Astrocyte (in vitro differentiated cells and primary cell): Measurements from ENCODE around the gene ANK3. TPM values are rescaled to one million over a fixed set of nuclear protein-coding genes. Genes with fewer than 3 reads are reported as not detected.

Experiments
- DNase-seq: peaks from one replicate; pipeline ENCODE4 v3.0.0-alpha.2; 2010; ENCODE audit warnings: low read depth
- FAIRE-seq: peaks from 2 replicates; lab custom pipeline; 2011; peaks lifted over from hg19 to GRCh38; lab: Jason Lieb, UNC
- H2AFZ ChIP-seq: 2 replicates; pipeline ENCODE4 v1.6.0; 2012; ENCODE audit warnings: low read depth, low read length, inconsistent platforms
- H3K27ac ChIP-seq: 2 replicates; pipeline ENCODE4 v1.5.1; 2011; ENCODE audit warnings: low read depth, low read length, inconsistent platforms
- H3K27me3 ChIP-seq: 2 replicates; pipeline ENCODE4 v1.6.0; 2011; ENCODE audit warnings: low read length, inconsistent platforms; ENCODE audit not compliant: insufficient read depth
- H3K36me3 ChIP-seq: 2 replicates; pipeline ENCODE4 v1.5.1; 2011; ENCODE audit warnings: low read length, inconsistent platforms; ENCODE audit not compliant: insufficient read depth
- H3K4me1 ChIP-seq: 2 replicates; pipeline ENCODE4 v1.5.1; 2011; ENCODE audit warnings: low read length, inconsistent platforms; ENCODE audit not compliant: insufficient read depth
- H3K4me2 ChIP-seq: 2 replicates; pipeline ENCODE4 v1.6.0; 2012; ENCODE audit warnings: low read length, inconsistent platforms
- H3K4me3 ChIP-seq: 2 replicates; pipeline ENCODE4 v1.5.1; 2011; ENCODE audit warnings: low read depth, mild to moderate bottlenecking, low read length, inconsistent platforms; ENCODE audit not compliant: insufficient read depth
- H3K79me2 ChIP-seq: 2 replicates; pipeline ENCODE4 v1.6.0; 2012; ENCODE audit warnings: mild to moderate bottlenecking, low read length, inconsistent platforms; ENCODE audit not compliant: insufficient read depth
- H3K9ac ChIP-seq: 2 replicates; pipeline ENCODE4 v1.6.0; 2012; ENCODE audit warnings: mild to moderate bottlenecking, low read length, inconsistent platforms
- H3K9me3 ChIP-seq: 2 replicates; pipeline ENCODE4 v1.5.1; 2012; ENCODE audit warnings: low read depth, mild to moderate bottlenecking, low read length, inconsistent platforms; ENCODE audit not compliant: insufficient read depth
- H4K20me1 ChIP-seq: 2 replicates; pipeline ENCODE4 v1.6.0; 2012; ENCODE audit warnings: low read length, inconsistent platforms; ENCODE audit not compliant: insufficient read depth
- H3K27ac Mint-ChIP-seq: one replicate; pipeline ENCODE4 v1.8.0; 2021; ENCODE audit warnings: mild to moderate bottlenecking, mixed read lengths; ENCODE audit not compliant: unreplicated experiment
- H3K27me3 Mint-ChIP-seq: one replicate; pipeline ENCODE4 v1.8.0; 2021; ENCODE audit warnings: low read depth, mixed read lengths; ENCODE audit not compliant: unreplicated experiment
- H3K36me3 Mint-ChIP-seq: one replicate; pipeline ENCODE4 v1.8.0; 2021; ENCODE audit warnings: low read depth, mixed read lengths; ENCODE audit not compliant: unreplicated experiment
- H3K4me1 Mint-ChIP-seq: one replicate; pipeline ENCODE4 v1.8.0; 2021; ENCODE audit warnings: low read depth, mixed read lengths; ENCODE audit not compliant: unreplicated experiment
- H3K4me3 Mint-ChIP-seq: one replicate; pipeline ENCODE4 v1.8.0; 2021; ENCODE audit warnings: mild to moderate bottlenecking, moderate library complexity, mixed read lengths; ENCODE audit not compliant: unreplicated experiment
- H3K9me3 Mint-ChIP-seq: one replicate; pipeline ENCODE4 v1.8.0; 2021; ENCODE audit warnings: mild to moderate bottlenecking, mixed read lengths; ENCODE audit not compliant: unreplicated experiment
- CTCF ChIP-seq: IDR thresholded peaks from 2 replicates; pipeline ENCODE4 v1.5.1; 2011; ENCODE audit warnings: low read depth, mild to moderate bottlenecking, inconsistent platforms, low read length, moderate library complexity; ENCODE audit not compliant: insufficient read depth
- EZH2 ChIP-seq: IDR thresholded peaks from 2 replicates; pipeline ENCODE4 v1.6.1; 2012; ENCODE audit warnings: mild to moderate bottlenecking, low read length, inconsistent platforms; ENCODE audit not compliant: insufficient read depth
- total RNA-seq: library from RNA; stranded (reverse); gene quantifications from 2 replicates; pipeline ENCODE4 v1.2.1, GENCODE V29; 2021

ANK3 gene
- total RNA-seq, 1 donor from 2014 or later = 21.1 TPM

DNA sequence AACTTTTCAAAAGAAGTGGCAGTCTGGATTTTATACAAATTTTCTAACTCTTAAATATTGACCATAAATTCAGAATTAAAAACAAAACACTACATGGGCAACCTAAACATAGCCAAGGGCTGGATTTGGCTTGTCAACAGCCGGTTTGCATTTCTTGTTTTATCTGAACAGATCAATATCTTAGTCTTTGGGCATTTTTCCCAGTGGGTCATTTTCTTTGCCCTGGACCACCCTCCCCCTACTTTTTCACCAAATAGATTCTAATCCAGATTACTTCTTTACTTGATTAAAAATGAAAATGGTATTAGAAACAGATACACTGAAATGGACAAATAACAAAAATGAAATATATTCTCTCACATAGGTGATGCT is 189.0 kb downstream of the ANK3 start:
- H3K27ac ChIP-seq = no peak overlapping the region
- TF ChIP-seq EZH2 (no peak), CTCF (no peak)
- H2AFZ ChIP-seq = no peak overlapping the region
- no peaks in the 10 kb centered on the region for H3K79me2 ChIP-seq
- Mint-ChIP-seq H3K4me3 (no peak overlapping the region), H3K4me1 (peaks cover 13% of the 10 kb centered on the region), H3K9me3 (no peaks in the 10 kb centered on the region), H3K27me3 (no peaks in the 10 kb centered on the region), H3K27ac (no peak overlapping the region), H3K36me3 (no peaks in the 10 kb centered on the region)
- no peaks in the 10 kb centered on the region for H3K36me3 ChIP-seq
- no peaks in the 10 kb centered on the region for H3K27me3 ChIP-seq
- FAIRE-seq (no peak), DNase-seq (no peak)
- H3K4me1 ChIP-seq = no peaks in the 10 kb centered on the region
- H3K4me2 ChIP-seq = no peak overlapping the region
- no peaks in the 10 kb centered on the region for H3K9me3 ChIP-seq
- no peaks in the 10 kb centered on the region for H4K20me1 ChIP-seq
- H3K9ac ChIP-seq = no peak overlapping the region
- no peak overlapping the region for H3K4me3 ChIP-seq

DNA sequence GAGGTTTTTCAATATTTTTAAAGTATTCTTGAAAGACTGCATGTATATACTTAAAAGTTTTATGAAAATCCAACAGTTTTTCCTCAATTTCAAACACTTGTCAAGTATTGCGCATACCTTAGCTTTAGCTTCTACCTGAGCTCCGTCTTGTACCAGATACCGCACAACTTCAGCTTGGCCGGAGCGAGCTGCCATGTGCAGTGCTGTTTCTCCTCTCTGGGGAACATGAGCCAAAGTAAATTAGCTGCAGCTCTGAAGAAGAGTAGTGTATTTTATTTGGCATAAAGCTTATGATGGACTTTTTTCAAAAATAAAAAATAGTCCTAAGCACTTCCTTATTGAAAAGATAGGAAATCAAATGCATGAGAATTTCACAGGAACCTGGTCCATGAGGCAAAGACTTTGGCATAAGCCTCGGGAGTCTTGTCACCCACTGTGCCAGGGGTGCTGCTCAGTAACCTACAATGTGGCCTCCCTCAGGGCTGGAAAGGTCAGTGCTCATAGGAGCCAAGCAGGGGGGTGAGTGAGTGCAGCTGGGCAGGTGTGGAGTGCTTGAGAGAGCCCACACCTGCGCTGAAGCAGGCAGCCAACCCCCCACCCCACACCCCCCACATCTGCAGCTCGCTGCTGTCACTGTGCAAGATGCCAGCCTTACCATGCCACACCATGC is 189.5 kb downstream of the ANK3 start:
- no peaks in the 10 kb centered on the region for H3K9me3 ChIP-seq
- Mint-ChIP-seq H3K27ac (no peak overlapping the region), H3K4me3 (no peak overlapping the region), H3K9me3 (no peaks in the 10 kb centered on the region), H3K4me1 (peaks cover 13% of the 10 kb centered on the region), H3K36me3 (no peaks in the 10 kb centered on the region), H3K27me3 (no peaks in the 10 kb centered on the region)
- no peak overlapping the region for H3K4me2 ChIP-seq
- H3K4me1 ChIP-seq = no peaks in the 10 kb centered on the region
- H4K20me1 ChIP-seq = no peaks in the 10 kb centered on the region
- no peak for TF ChIP-seq CTCF
- no peak for TF ChIP-seq EZH2
- H3K79me2 ChIP-seq = no peaks in the 10 kb centered on the region
- no peak overlapping the region for H3K9ac ChIP-seq
- H3K4me3 ChIP-seq = no peak overlapping the region
- no peaks in the 10 kb centered on the region for H3K36me3 ChIP-seq
- H3K27ac ChIP-seq = no peak overlapping the region
- H3K27me3 ChIP-seq = no peaks in the 10 kb centered on the region
- FAIRE-seq (no peak), DNase-seq (no peak)
- H2AFZ ChIP-seq = no peak overlapping the region

- Histone ChIP-seq H3K4me2 (no peak overlapping the region), H3K9me3 (no peaks in the 10 kb centered on the region), H3K36me3 (no peaks in the 10 kb centered on the region), H3K79me2 (no peaks in the 10 kb centered on the region), H3K9ac (no peak overlapping the region), H3K27me3 (no peaks in the 10 kb centered on the region), H3K27ac (no peak overlapping the region), H4K20me1 (no peaks in the 10 kb centered on the region), H2AFZ (no peak overlapping the region), H3K4me1 (no peaks in the 10 kb centered on the region), H3K4me3 (no peak overlapping the region)
- DNase-seq (no peak), FAIRE-seq (no peak)
- no peak overlapping the region for H3K4me3 Mint-ChIP-seq
- TF ChIP-seq CTCF (no peak), EZH2 (no peak)
- H3K36me3 Mint-ChIP-seq = peaks cover 4% of the 10 kb centered on the region
- peaks cover 13% of the 10 kb centered on the region for H3K4me1 Mint-ChIP-seq
- no peaks in the 10 kb centered on the region for H3K27me3 Mint-ChIP-seq
- no peak overlapping the region for H3K27ac Mint-ChIP-seq
- H3K9me3 Mint-ChIP-seq = no peaks in the 10 kb centered on the region
These were observed 192.5 kb downstream of the ANK3 start for GRCh38 chr10:60197206-60197605.
